Stomach (tissue), 4 donors: ENCODE measurements around the gene CABLES2.

Experiments used
- CTCF ChIP-seq, 7 experiments: fragments of 450-650 bp in 4 of 7; fragments of 200-600 bp in 3 of 7; sonication (generic) in 3 of 7; IDR thresholded peaks; one replicate each; pipeline ENCODE4 v1.5.1; 2016 to 2019; ENCODE audit warnings: antibody characterized with exemption in 7 of 7, control low read depth in 2 of 7, mild to moderate bottlenecking in 1 of 7
- EP300 ChIP-seq: sonication (generic); formaldehyde crosslinking; IDR thresholded peaks from one replicate; pipeline ENCODE4 v1.6.1; 2017; ENCODE audit warnings: antibody characterized with exemption
- POLR2A ChIP-seq, 4 donors: fragments of 450-650 bp; IDR thresholded peaks; one replicate each; pipeline ENCODE4 v1.6.1; 2016; ENCODE audit warnings: antibody characterized with exemption in 4 of 4, control low read depth in 2 of 4, mild to moderate bottlenecking in 1 of 4, moderate library complexity in 1 of 4

- TF ChIP-seq CTCF (IDR thresholded peaks at IDR 0.05): no peak
- no peak for TF ChIP-seq EP300
- TF ChIP-seq POLR2A (IDR thresholded peaks at IDR 0.05): no peak
Measured at GRCh38 chr20:62347151-62347404, 60.0 kb downstream of the CABLES2 start.
